HG03439 (cell line): ENCODE results near the gene OXSR1.
"Not testable (repeated sequence)": the region's sequence is repeated elsewhere in the genome, so short reads cannot be mapped to it uniquely, and the experiment has no call there.

Source experiments
- ATAC-seq: cut with Tn5 transposase; IDR thresholded peaks from one replicate; pipeline ENCODE4 v1.9.1; 2021; ENCODE audit warnings: mild to moderate bottlenecking, moderate library complexity; ENCODE audit not compliant: unreplicated experiment

OXSR1 gene

GRCh38 chr3:38265604-38266307, 100.4 kb downstream of the OXSR1 start, which contains the start of gene SLC22A13:
TSS of gene SLC22A13 (plus strand) at chr3:38265812. CDS start at chr3:38265861, 49 bp downstream.
- no peak for ATAC-seq

GRCh38 chr3:38266810-38267209, 101.5 kb downstream of the OXSR1 start:
- ATAC-seq, result no peak

GRCh38 chr3:38267662-38268061, 102.3 kb downstream of the OXSR1 start:
- no peak for ATAC-seq

- ATAC-seq, result no peak
Observed at GRCh38 chr3:38268087-38268486, 102.8 kb downstream of the OXSR1 start.

- ATAC-seq, result no peak
Observed at GRCh38 chr3:38268522-38268921, 103.2 kb downstream of the OXSR1 start.

- ATAC-seq, result no peak
Observed at GRCh38 chr3:38270606-38271005, 105.3 kb downstream of the OXSR1 start.

- ATAC-seq, result no peak
Observed at GRCh38 chr3:38271553-38271952, 106.2 kb downstream of the OXSR1 start.

GRCh38 chr3:38274864-38275649, 109.7 kb downstream of the OXSR1 start:
- ATAC-seq, result no peak

- ATAC-seq, result no peak
Observed at GRCh38 chr3:38275658-38276057, 110.3 kb downstream of the OXSR1 start.

GRCh38 chr3:38276081-38276916, 111.0 kb downstream of the OXSR1 start:
- no peak for ATAC-seq

GRCh38 chr3:38276917-38277630, 111.7 kb downstream of the OXSR1 start:
- no peak for ATAC-seq

GRCh38 chr3:38278841-38279240, 113.5 kb downstream of the OXSR1 start:
- ATAC-seq, result no peak

GRCh38 chr3:38281895-38282686, 116.8 kb downstream of the OXSR1 start, which contains the start of gene SLC22A14:
TSS of gene SLC22A14 (plus strand) at chr3:38282294. CDS start at chr3:38306027, 23,733 bp downstream.
- ATAC-seq, result no peak

- no peak for ATAC-seq
Observed at GRCh38 chr3:38283810-38284755, 118.7 kb downstream of the OXSR1 start.

GRCh38 chr3:38284756-38285150, 119.4 kb downstream of the OXSR1 start:
- ATAC-seq, result no peak

- not testable (repeated sequence) for ATAC-seq
Observed at GRCh38 chr3:38289286-38290217, 124.2 kb downstream of the OXSR1 start.

- not testable (repeated sequence) for ATAC-seq
Observed at GRCh38 chr3:38297053-38297452, 131.7 kb downstream of the OXSR1 start.

- ATAC-seq, result no peak
Observed at GRCh38 chr3:38297537-38297936, 132.2 kb downstream of the OXSR1 start.
